H9 (cell line): ENCODE results near the gene MAPK8IP3. TPM values are rescaled to one million over a fixed set of nuclear protein-coding genes. Genes with fewer than 3 reads are reported as not detected.

ENCODE experiments used
- DNase-seq: peaks from one replicate; pipeline ENCODE4 v3.0.0-alpha.2; 2017
- H2AFZ ChIP-seq: one replicate; pipeline ENCODE4 v1.6.1; 2013; ENCODE audit warnings: mild to moderate bottlenecking, low read length, control low read depth, moderate library complexity
- H2AK5ac ChIP-seq: 2 replicates; pipeline ENCODE4 v1.6.1; 2013; ENCODE audit warnings: low read length, control low read depth, mixed read lengths; ENCODE audit not compliant: insufficient read length
- H2BK120ac ChIP-seq: one replicate; pipeline ENCODE4 v1.6.1; 2013; ENCODE audit warnings: low read depth, mild to moderate bottlenecking, low read length, control low read depth, inconsistent platforms; ENCODE audit not compliant: poor library complexity, severe bottlenecking
- H2BK12ac ChIP-seq: 2 replicates; pipeline ENCODE4 v1.6.1; 2013; ENCODE audit warnings: low read length, control low read depth, mixed read lengths, low read depth; ENCODE audit not compliant: insufficient read length
- H2BK15ac ChIP-seq: 2 replicates; pipeline ENCODE4 v1.6.1; 2013; ENCODE audit warnings: low read depth, low read length, control low read depth
- H2BK20ac ChIP-seq: one replicate; pipeline ENCODE4 v1.6.1; 2013; ENCODE audit warnings: low read depth, mild to moderate bottlenecking, low read length, control low read depth, inconsistent platforms; ENCODE audit not compliant: poor library complexity, severe bottlenecking
- H2BK5ac ChIP-seq: 2 replicates; pipeline ENCODE4 v1.6.1; 2013; ENCODE audit warnings: low read length, control low read depth, mixed read lengths; ENCODE audit not compliant: insufficient read length
- H3K14ac ChIP-seq: 2 replicates; pipeline ENCODE4 v1.6.1; 2013; ENCODE audit warnings: low read length, control low read depth; ENCODE audit not compliant: insufficient read depth
- H3K18ac ChIP-seq: 2 replicates; pipeline ENCODE4 v1.6.1; 2013; ENCODE audit warnings: low read depth, mild to moderate bottlenecking, mixed read lengths, low read length, control low read depth; ENCODE audit not compliant: insufficient read length
- H3K23ac ChIP-seq: 2 replicates; pipeline ENCODE4 v1.6.1; 2013; ENCODE audit warnings: low read length, control low read depth, mixed read lengths, low read depth; ENCODE audit not compliant: insufficient read length
- H3K23me2 ChIP-seq: 2 replicates; pipeline ENCODE4 v1.6.1; 2013; ENCODE audit warnings: low read depth, mild to moderate bottlenecking, mixed read lengths, low read length, control low read depth; ENCODE audit not compliant: insufficient read length, poor library complexity, severe bottlenecking
- H3K27ac ChIP-seq: 2 replicates; pipeline ENCODE4 v1.5.1; 2013; ENCODE audit warnings: low read length, control low read depth, mixed read lengths, low read depth; ENCODE audit not compliant: insufficient read length
- H3K27me3 ChIP-seq: 2 replicates; pipeline ENCODE4 v1.6.1; 2013; ENCODE audit warnings: low read length, control low read depth, inconsistent platforms; ENCODE audit not compliant: insufficient read depth
- H3K4ac ChIP-seq: 2 replicates; pipeline ENCODE4 v1.6.1; 2013; ENCODE audit warnings: low read depth, mild to moderate bottlenecking, control low read depth, inconsistent platforms, low read length, moderate library complexity
- H3K4me1 ChIP-seq: 2 replicates; pipeline ENCODE4 v1.6.1; 2013; ENCODE audit warnings: low read length, control low read depth, inconsistent platforms; ENCODE audit not compliant: insufficient read depth
- H3K4me2 ChIP-seq: 2 replicates; pipeline ENCODE4 v1.6.1; 2013; ENCODE audit warnings: low read length, control low read depth, mixed read lengths; ENCODE audit not compliant: insufficient read length, insufficient read depth
- H3K56ac ChIP-seq: 2 replicates; pipeline ENCODE4 v1.6.1; 2013; ENCODE audit warnings: low read depth, mild to moderate bottlenecking, mixed read lengths, low read length, control low read depth; ENCODE audit not compliant: insufficient read length
- H3K79me1 ChIP-seq: 2 replicates; pipeline ENCODE4 v1.6.1; 2013; ENCODE audit warnings: low read depth, mild to moderate bottlenecking, moderate library complexity, low read length, control low read depth, inconsistent platforms; ENCODE audit not compliant: insufficient read depth, poor library complexity, severe bottlenecking
- H3K79me2 ChIP-seq: 2 replicates; pipeline ENCODE4 v1.6.1; 2013; ENCODE audit warnings: low read length, control low read depth, inconsistent platforms; ENCODE audit not compliant: insufficient read depth
- H3K9ac ChIP-seq: 2 replicates; pipeline ENCODE4 v1.6.1; 2013; ENCODE audit warnings: low read length, control low read depth, mixed read lengths; ENCODE audit not compliant: insufficient read length; ENCODE audit errors: extremely low read depth
- H3K9me3 ChIP-seq: one replicate; pipeline ENCODE4 v1.6.1; 2013; ENCODE audit warnings: low read depth, low read length, inconsistent platforms; ENCODE audit not compliant: control insufficient read depth
- H3T11ph ChIP-seq: one replicate; pipeline ENCODE4 v1.6.1; 2013; ENCODE audit warnings: mild to moderate bottlenecking, low read length, control low read depth, inconsistent platforms
- H4K20me1 ChIP-seq: one replicate; pipeline ENCODE4 v1.6.1; 2013; ENCODE audit not compliant: control insufficient read depth, insufficient read length, insufficient read depth
- H4K5ac ChIP-seq: 2 replicates; pipeline ENCODE4 v1.6.1; 2013; ENCODE audit warnings: low read depth, mild to moderate bottlenecking, mixed read lengths, low read length, control low read depth; ENCODE audit not compliant: insufficient read length
- H4K8ac ChIP-seq: replicated peaks from 2 replicates; pipeline ENCODE4 v1.6.1; 2013; ENCODE audit warnings: low read length, control low read depth, mixed read lengths, low read depth; ENCODE audit not compliant: insufficient read length
- H4K91ac ChIP-seq: 2 replicates; pipeline ENCODE4 v1.6.1; 2013; ENCODE audit warnings: low read depth, mild to moderate bottlenecking, moderate library complexity, mixed read lengths, low read length, control low read depth; ENCODE audit not compliant: insufficient read length
- H3K27ac Mint-ChIP-seq, 3 experiments: 2 replicates in 2 of 3; 3 replicates in 1 of 3; pipeline ENCODE4 v1.8.0; 2020 to 2021; ENCODE audit warnings: mixed read lengths in 3 of 3, mild to moderate bottlenecking in 1 of 3, moderate library complexity in 1 of 3
- H3K27me3 Mint-ChIP-seq: 2 replicates; pipeline ENCODE4 v1.8.0; 2021; ENCODE audit warnings: low read depth, mild to moderate bottlenecking, moderate library complexity, mixed read lengths
- H3K36me3 Mint-ChIP-seq, 3 experiments: 2 replicates in 2 of 3; 3 replicates in 1 of 3; pipeline ENCODE4 v1.8.0; 2020 to 2021; ENCODE audit warnings: low read depth in 3 of 3, mixed read lengths in 3 of 3; ENCODE audit not compliant: insufficient read depth in 1 of 3
- H3K4me1 Mint-ChIP-seq, 2 experiments: 2 replicates each; pipeline ENCODE4 v1.8.0; 2020; ENCODE audit warnings: mixed read lengths in 2 of 2
- H3K4me3 Mint-ChIP-seq, 2 experiments: 2 replicates in 1 of 2; 3 replicates in 1 of 2; pipeline ENCODE4 v1.8.0; 2020 to 2021; ENCODE audit warnings: mild to moderate bottlenecking in 2 of 2, mixed read lengths in 2 of 2, moderate library complexity in 1 of 2
- H3K9me3 Mint-ChIP-seq, 2 experiments: 2 replicates in 1 of 2; 3 replicates in 1 of 2; pipeline ENCODE4 v1.8.0; 2020; ENCODE audit warnings: mild to moderate bottlenecking in 2 of 2, mixed read lengths in 2 of 2, moderate library complexity in 1 of 2
- CTCF ChIP-seq: fragments of 200-600 bp; sonication (generic); conservative IDR thresholded peaks from 3 replicates; pipeline ENCODE4 v1.8.0; 2021; ENCODE audit warnings: antibody characterized with exemption, mild to moderate bottlenecking
- WGBS: extraction: QIAGEN DNeasy Blood & Tissue Kit; methylation state at CpG from one replicate; pipeline ENCODE4 v1.1.7; 2013; ENCODE audit warnings: missing lambda C conversion rate, low lambda C conversion rate, mixed read lengths; ENCODE audit not compliant: insufficient read length; ENCODE audit errors: extremely low coverage; 5-methylcytosine and 5-hydroxymethylcytosine counted together
- total RNA-seq: library from RNA; stranded (reverse); gene quantifications from 2 replicates; pipeline ENCODE4 v1.2.1, GENCODE V29; 2021

The MAPK8IP3 gene
- total RNA-seq, 1 experiment from 2014 or later, result 51.3 TPM

- Histone ChIP-seq H2BK20ac (no peak overlapping the region), H4K8ac (no peak overlapping the region), H2AK5ac (no peak overlapping the region), H3K27me3 (no peaks in the 10 kb centered on the region), H2BK5ac (no peak overlapping the region), H3K79me1 (peaks cover 16% of the 10 kb centered on the region), H3K14ac (no peak overlapping the region; the same call in 1 of the 2 replicates), H3K23ac (no peak overlapping the region), H3K23me2 (no peaks in the 10 kb centered on the region), H3K18ac (no peak overlapping the region), H4K20me1 (no peaks in the 10 kb centered on the region), H2BK15ac (no peak overlapping the region), H3K4me1 (no peaks in the 10 kb centered on the region), H3K4ac (no peak overlapping the region), H4K91ac (no peak overlapping the region), H3K79me2 (peaks cover 4% of the 10 kb centered on the region; the same call in 1 of the 2 replicates), H2BK12ac (no peak overlapping the region), H3K4me2 (no peak overlapping the region), H3T11ph (no peak overlapping the region), H4K5ac (no peak overlapping the region), H3K9me3 (no peaks in the 10 kb centered on the region), H3K56ac (no peak overlapping the region), H2BK120ac (no peak overlapping the region), H2AFZ (no peak overlapping the region), H3K27ac (no peak overlapping the region), H3K9ac (no peak overlapping the region)
- H3K9me3 Mint-ChIP-seq, result no peaks in the 10 kb centered on the region
- TF ChIP-seq CTCF, result no peak
- H3K4me3 Mint-ChIP-seq, result no peak overlapping the region
- H3K27me3 Mint-ChIP-seq, result 0 out of 2 replicates have a peak, but pooled peaks cover 1% of the 10 kb centered on the region
- DNase-seq, result no peak
- peaks cover 28 to 29% of the 10 kb centered on the region in 2 experiments for H3K4me1 Mint-ChIP-seq
- no CpG with 5 or more reads among the region's 14 CpGs for WGBS
- no peaks in the 10 kb centered on the region for H3K36me3 Mint-ChIP-seq
- H3K27ac Mint-ChIP-seq, result peak overlapping the region in 1 of 3 experiments; percentile 63; a peak in 1 of 7 replicates
These were observed 6.8 kb downstream of the MAPK8IP3 start for GRCh38 chr16:1712791-1713261.
